HFF-Myc (cell line): ENCODE measurements around the gene CEBPE.

Experiments used
- DNase-seq: peaks from one replicate; pipeline ENCODE4 v3.0.0-alpha.2; 2011; ENCODE audit warnings: low read depth; ENCODE audit errors: extremely low read depth
- H3K4me3 ChIP-seq: replicated peaks from 2 replicates; pipeline ENCODE4 v1.5.1; 2011; ENCODE audit warnings: low read depth, mild to moderate bottlenecking, control low read depth, low read length
- CTCF ChIP-seq: IDR thresholded peaks from 2 replicates; pipeline ENCODE4 v1.5.1; 2012; ENCODE audit warnings: mild to moderate bottlenecking, low read depth, low read length, control low read depth; ENCODE audit errors: missing control alignments

CEBPE gene

GRCh38 chr14:23067847-23068788, 50.9 kb downstream of the CEBPE start:
- no peak for TF ChIP-seq CTCF

More at GRCh38 chr14:23067847-23068788, 50.9 kb downstream of the CEBPE start:
- DNase-seq: no peak
- H3K4me3 ChIP-seq: peak overlapping the region; percentile 79
